ENCODE results near the gene GOLGB1.
"Not testable (repeated sequence)": the region's sequence is repeated elsewhere in the genome, so short reads cannot be mapped to it uniquely, and the experiment has no call there.

GOLGB1 gene, protein sequence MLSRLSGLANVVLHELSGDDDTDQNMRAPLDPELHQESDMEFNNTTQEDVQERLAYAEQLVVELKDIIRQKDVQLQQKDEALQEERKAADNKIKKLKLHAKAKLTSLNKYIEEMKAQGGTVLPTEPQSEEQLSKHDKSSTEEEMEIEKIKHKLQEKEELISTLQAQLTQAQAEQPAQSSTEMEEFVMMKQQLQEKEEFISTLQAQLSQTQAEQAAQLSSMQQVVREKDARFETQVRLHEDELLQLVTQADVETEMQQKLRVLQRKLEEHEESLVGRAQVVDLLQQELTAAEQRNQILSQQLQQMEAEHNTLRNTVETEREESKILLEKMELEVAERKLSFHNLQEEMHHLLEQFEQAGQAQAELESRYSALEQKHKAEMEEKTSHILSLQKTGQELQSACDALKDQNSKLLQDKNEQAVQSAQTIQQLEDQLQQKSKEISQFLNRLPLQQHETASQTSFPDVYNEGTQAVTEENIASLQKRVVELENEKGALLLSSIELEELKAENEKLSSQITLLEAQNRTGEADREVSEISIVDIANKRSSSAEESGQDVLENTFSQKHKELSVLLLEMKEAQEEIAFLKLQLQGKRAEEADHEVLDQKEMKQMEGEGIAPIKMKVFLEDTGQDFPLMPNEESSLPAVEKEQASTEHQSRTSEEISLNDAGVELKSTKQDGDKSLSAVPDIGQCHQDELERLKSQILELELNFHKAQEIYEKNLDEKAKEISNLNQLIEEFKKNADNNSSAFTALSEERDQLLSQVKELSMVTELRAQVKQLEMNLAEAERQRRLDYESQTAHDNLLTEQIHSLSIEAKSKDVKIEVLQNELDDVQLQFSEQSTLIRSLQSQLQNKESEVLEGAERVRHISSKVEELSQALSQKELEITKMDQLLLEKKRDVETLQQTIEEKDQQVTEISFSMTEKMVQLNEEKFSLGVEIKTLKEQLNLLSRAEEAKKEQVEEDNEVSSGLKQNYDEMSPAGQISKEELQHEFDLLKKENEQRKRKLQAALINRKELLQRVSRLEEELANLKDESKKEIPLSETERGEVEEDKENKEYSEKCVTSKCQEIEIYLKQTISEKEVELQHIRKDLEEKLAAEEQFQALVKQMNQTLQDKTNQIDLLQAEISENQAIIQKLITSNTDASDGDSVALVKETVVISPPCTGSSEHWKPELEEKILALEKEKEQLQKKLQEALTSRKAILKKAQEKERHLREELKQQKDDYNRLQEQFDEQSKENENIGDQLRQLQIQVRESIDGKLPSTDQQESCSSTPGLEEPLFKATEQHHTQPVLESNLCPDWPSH (N-terminal part only)

DNA sequence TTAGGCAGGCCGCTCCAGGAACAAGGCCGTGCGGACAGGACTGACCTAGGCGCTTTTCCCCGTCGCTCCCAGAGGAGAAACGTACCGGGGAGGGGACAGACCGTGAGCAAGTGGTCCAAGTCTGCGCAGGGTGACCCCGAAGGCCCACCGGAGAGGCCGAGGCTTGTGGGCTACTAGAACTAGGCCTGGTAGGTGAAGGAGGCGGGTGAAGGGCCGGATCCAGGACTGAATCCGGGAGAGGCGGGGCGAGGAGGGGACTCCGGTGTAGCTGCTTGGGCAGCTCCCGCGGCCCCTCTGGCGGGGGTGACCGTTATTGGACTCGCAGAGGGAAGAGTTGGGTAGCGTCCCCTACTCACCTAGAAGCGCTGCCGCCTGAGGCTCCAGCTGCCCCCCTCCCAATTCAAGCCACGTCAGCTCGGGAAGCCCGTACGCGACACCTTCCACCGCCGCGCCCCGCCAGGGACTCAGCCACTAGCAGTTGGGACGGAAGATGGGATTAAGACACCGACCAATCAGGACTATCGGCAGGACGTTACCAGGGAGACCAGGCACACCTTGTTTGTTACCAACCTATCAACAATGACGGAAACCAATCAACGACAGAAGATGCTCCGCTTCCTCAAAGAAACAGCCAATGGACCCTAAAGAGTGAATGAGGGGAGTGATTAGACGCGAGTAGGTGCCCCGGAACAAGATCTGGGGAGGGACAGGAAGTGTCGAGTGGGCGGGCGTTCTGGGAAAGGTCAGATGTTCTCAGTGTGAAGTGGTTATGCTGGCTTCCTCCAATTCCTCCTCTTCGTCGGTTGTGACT, at the start of gene GOLGB1:
Gene GOLGB1, minus strand, starts transcription at position 466 of the 811 bp plus-strand sequence. CDS start 18,770 bp downstream, outside the sequence.
- DNase-seq = peak; percentile 96 to 98

DNA sequence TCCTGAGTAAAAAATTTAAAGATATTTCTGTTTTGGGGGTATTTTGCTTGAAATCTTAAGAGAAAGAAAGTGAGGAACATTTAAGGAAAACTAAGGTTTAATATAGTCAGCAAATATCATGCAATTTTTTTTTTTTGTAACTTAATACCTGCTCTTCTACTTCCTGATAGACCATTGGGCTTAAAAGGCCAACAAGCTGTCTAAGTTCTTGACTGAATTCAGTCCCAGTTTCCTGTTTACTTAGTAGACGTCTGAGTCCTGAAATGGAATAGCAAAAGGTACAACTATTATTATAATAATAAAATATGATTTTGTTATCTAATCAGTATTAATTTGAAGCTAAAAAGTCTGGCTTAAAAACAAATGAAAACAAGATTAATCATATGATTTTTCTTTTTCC, 47.4 kb upstream of the GOLGB1 start:
- DNase-seq = no peak

DNA sequence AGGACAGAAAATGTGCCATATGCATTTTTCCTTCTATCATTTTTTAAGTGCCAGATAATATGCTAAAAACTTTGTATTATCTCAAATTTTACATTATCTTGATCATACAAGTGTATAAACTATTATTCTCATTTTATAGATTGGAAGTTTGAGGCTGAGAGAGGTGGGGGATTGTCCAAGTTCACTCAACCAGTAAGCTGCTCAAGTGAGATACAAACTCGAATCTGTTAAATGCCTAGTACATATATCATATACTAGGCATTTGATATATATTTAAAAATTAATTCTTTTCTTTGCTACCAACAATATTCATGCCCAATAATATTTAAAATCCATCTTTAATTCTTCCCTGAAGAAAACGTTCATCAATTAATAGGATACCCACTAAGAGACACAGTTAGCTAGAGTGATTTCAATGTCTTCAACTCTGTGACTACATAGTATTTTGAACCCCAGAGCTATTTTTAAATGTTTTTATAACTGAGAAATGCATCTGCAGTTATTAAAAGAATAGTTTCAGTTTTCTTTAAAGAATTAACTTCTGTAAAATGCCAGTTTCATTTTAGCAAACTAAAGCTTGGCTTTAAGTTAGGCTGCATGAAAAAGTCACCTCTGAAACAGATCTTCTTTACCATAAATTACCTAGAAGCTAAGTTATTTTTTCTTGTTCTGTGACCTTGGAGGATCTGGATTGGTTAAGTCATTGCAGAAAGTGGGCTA, 44.9 kb upstream of the GOLGB1 start:
- DNase-seq = no peak

DNA sequence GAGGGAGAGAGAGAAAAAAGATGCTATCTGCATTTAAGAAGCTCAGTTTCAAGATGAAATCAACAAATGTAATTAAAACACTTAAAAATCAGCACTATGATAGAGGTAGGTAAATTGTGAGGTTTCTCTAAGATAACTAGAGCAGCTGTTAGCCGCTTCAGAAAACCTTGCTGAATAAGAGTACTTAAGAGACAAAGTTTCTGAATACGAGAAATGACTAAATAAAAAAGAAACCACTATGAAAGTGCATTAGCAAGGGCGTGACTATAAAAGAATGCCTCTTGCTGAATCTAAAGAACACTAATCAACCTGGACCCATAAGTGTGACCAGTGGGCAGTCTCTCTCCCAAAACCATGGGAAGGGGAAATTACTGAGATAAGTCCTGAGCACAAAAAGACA, 43.5 kb upstream of the GOLGB1 start:
- no peak for DNase-seq

DNA sequence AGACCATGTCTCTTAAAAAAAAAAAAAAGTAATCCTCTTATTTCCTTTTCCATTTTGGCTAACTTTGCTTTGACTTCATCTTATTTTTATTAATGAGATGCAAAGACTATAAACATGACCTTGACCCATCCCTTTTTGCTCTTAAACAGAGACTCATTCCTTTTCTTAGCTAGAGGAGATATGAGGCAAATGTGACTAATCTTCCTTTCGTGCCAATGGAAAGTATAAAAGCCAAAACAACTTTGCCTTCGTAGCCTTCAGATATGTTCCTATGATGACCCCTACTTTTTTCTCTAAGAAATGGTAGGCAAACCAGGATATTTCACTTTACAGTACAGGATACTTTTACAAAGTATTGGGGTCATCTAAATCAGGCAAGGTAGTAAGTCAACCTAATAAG, 36.9 kb upstream of the GOLGB1 start:
- no peak for DNase-seq

DNA sequence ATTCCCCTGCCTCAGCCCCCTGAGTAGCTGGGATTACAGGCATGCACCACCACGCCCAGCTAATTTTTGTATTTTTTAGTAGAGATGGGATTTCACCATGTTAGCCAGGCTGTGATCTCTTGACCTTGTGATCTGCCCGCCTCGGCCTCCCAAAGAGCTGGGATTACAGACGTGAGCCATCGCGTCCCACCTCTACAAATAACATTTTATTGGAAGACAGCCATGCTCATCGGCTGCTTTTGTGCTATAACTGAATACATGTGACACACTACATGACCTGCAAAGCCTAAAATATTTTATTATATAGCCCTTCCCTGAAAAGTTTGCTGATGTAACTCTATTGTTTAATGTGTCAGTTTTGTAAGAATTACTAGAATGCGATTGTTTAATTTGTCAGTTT, 33.2 kb upstream of the GOLGB1 start:
- DNase-seq = not testable (repeated sequence)

DNA sequence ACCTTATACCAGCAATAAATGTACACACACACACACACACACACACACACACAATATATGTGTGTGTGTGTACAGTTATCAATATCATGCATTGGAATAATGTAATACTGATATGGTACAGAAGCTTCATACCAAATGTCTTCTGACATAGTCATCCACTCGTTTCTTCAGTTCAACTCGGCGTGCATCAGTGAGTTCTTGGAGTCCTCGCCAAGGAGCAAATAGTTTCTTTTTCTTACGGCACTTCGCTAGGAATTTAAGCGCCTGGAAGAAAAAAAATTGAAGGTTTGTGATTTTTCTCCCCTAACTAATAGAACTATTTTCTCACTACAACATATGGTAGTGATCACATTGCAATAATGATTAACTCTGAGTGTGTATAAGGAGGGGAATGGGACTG, 32.1 kb upstream of the GOLGB1 start:
- no peak for DNase-seq

DNA sequence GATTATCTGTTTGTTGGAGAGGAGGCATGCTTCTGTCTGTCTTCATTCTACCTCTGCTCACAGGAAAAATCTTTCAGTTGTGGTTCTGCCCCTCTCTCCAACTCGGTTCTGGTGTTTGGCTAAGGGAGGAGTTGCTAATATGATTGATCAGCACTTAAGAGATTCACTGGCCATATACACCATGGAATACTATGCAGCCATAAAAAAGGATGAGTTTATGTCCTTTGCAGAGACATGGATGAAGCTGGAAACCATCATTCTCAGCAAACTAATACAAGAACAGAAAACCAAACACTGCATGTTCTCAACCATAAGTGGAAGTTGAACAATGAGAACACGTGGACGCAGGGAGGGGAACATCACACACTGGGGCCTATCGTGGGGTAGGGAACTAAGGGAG, 25.6 kb upstream of the GOLGB1 start:
- not testable (repeated sequence) for DNase-seq

DNA sequence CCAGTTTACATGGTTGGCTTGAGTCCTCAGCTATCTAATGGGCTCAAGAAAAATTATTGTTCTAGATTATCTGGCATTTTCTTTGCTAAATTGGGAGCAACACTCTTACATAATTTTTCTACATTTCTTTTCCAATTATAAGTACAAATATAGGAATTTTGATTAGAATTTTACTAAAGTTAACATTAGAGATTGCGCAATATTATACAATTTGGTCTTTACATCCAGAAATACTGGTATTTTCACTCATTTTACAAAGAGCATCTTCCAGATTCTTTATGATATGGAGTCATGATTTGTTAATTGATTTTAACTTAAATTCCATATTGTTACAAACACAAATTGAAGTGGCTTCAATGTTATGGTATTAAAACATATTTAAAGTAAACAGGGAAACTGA, 19.7 kb upstream of the GOLGB1 start:
- no peak for DNase-seq

DNA sequence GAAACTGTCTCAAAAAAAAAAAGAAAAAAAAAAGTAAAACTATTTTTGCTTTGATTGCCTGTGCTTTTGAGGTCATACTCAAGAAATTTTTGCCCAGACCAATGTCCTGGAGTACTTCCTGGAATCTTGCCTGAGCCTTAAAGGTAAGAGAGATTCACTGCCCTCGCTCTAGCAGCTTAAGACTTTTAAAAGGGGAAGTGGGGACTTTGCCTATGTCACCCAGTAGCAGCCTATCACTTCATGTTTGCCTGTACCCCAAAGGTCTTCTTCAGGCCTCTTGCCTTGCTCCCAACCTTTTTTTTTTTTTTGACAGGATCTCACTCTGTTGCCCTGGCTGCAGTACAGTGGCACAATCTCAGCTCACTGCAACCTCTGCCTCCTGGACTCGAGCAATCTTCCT, 18.9 kb upstream of the GOLGB1 start:
- DNase-seq = peak in 1 of 2 donors; percentile 12

DNA sequence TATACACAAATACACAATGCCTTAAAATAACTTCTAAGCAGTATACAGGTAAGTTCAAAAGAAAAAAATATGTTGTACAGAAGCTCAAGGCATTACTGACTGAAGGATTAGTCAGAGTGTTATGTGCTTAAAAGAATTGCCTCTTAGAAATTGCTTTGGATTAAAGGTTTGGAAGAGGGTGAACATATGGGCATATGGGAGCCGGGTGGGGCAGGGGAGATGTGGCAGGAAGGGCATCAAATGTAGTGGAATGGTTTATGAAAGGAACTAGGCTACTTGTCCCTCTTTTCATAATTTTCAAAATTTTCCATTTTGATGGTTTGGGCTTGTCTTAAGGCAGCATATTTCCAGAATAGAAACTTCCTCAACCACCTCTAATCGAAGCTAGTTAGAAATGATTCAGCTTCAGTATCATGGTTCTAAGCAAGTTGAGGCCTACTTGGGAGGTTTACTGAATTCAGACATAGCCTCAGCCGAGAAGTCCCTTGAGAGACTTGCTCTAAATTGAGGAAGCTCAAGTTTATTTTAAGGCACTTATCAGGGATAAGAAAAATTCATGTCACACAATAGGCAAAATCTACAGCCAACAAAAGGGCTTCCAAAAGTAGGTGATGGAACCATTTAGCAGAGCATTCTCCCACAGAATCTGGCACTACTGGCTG, 10.1 kb upstream of the GOLGB1 start:
- no peak for DNase-seq

DNA sequence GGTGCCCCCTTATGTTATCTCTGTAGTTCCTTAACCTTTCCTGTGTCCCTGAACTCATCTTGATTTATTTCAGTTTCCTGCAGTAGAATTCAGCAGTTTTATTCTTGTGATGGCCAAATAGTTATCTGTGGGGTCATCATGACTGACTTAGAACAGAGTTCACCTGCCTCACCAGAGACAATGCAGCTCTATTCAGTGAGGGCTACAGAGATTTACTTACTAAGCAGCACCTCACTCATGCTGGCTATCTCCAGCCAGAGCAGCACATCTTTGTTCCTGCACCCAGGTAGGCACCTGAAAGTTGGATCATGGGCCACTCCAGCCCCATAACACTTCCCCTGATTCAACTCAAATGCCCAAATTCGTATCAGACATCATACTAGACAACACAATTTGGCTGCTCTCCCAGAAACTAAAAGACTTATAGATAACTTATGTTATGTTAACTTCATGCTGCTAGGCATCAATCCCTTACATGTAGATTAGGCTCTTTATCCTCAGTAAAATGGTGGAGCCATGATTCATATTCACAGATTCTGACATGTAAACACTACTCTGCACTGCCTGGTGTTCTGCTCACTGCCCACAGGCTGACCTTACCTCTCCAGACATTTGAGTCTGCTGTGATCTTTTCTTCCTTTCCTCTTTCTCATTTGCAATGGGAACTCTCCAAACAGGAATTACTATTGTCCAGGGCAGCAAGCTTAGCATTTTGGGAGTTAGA, 9.3 kb upstream of the GOLGB1 start:
- no peak for DNase-seq

DNA sequence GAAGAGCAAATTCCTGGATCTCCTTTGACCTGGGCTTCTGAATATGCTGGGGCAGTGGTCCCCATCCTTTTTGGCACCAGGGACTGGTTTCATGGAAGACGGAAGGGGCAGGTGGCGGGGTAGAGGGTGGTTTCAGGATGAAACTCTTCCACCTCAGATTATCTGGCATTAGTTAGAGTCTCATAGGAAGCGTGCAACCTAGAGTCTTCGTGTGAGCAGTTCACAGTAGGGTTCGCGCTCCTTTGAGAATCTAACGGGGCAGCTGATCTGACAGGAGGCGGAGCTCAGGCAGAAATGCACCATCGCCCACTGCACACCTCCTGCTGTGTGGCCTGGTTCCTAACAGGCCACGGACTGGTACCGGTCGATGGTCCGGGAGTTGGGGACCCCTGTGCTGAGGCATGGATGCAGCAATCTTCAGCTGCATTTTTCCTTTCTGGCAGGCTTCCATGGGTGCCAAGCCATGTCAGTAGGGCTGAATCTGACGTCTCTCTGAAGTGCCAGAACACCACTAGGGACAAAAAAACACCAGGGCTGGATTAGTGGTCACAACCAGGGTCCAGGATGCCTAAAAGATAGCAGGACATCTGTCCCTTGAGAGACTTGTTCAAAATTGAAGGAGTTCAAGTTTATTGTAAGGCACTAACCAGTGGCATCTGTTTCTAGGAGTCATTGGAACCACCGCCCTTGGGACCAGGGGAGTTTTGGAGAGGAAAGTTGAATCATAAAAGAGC, 8.4 kb upstream of the GOLGB1 start:
- DNase-seq = no peak

DNA sequence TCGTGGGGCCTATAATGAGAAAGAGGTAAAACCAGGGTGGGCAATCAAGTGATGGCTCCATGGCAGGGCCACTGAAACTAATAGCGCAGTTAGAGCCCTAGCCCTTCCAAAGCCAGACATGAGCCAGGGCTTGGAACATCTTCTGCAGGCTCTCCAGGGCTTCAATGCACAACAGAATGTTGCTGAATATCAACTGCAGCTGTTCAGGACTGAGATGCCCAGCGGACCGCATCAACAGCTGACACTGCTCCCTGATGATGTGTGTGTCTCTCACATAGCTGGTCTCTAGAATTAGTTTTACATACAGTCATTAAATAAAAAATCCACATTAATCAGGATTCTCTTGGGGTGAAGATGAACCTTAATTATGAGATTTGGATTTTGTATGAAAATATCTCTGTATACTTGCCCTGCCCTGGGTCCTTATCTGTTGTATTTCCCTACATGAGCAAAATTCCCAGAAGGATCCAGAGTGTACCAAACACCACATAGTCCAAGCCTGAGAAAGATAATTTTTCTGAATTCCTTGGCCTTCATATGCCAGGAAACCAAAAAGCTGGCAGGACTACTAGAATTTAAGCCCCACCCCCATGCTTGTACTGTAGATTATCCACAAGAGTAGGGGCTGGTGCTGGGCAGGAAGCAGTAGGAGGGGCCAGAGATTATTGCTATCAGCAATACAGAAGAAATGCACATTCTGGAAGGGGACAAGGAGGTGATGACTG, 7.7 kb upstream of the GOLGB1 start:
- no peak for DNase-seq

DNA sequence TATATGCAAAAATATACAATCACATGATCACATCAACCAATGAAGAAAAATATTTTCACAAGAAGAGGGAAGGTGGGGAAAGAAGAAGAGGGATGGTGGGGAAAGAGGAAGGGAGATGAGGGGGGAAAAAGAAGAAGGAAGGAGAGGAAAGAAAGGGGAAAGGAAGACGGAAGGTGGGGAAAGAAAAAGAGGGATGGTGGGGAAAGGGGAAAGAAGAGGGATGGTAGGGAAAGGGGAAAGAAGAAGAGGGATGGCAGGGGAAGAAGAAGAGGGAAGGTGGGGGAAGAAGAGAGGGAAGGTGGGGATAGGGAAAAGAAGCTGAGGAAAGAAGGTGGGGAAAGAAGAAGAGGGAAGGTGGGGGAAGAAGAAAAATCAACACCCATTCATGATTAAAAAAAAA, 3.2 kb upstream of the GOLGB1 start:
- no peak for DNase-seq

DNA sequence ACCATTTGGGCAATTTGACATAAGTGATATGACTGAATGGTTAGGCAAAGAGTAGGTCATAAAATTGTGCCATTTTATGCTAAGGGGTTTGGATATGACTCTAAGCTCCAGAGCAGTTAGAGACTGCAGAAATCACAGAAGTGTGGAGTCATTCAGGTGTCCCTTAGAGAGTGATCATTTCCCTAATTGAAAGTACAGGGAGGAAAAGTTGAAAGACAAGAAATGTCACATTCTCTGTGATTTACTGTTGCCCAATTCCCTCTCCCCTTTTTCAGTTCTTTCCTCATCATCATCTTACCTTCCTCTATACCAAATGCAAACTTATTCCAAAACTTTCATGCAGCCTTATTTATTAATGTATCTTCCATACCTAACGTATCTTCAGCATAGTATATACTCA, 2.7 kb upstream of the GOLGB1 start:
- no peak for DNase-seq

DNA sequence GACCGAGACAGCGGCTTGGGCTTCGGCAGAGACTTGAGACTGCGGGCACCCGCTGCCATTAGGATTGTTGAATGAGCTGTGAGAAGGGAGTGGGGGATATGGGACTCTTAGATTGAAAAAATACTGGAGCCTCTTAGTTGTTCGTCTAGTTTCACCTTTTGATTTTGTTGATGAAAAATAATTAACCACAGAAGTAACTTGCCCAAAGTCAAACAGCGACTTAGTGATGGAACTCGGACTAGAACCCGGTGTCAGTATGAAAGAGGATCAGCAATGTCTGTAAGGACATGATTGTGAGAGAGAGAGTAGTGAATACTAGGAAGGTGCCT, 510 bp upstream of the GOLGB1 start:
- no peak for DNase-seq

DNA sequence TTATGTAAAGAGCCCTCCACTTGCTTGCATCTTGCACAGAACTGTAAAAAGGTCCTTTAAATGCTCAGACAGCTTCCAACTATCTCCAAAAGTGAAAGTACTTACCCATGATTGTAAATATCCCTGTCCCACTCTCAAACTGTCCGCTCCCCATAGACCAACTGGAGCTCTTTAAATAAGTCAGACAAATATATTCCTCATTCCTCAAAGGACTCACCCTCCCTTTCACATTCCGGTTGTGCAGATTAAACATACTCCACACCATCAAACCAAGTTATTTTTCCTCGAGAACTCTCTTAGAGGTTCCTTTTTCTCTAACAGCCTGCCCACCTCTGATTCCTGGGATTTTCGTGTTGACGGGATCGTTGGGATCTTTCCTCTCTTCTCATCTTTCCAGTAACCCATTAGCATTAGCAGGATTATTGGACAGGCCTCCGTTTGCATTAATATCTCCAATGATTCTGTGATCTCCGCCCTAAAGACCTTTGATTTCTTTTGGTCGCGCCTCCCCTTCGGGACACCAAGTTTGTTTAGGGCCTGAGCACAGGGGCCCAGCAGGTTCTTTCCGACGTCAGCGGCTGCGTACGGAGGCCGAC, 763 bp downstream of the GOLGB1 start:
- DNase-seq = peak in 1 of 2 donors; percentile 32

DNA sequence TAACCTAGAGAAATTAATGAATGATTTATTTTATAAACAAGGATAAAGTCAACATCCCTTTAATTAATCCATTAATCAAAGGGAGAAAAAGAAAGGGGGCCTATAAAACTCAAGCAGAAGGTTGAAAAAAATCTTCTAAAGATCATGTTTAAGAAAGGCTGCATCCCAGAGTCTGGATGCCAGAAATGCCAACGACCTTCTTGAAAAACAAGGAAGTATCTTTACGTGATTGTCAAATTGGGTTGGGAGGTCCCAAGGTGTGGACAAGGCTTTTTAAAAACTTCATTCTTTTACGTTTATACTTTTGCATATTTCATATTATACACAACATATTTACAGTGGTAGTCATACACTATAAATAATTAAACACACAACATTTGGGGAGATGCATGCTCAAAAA, 1.6 kb downstream of the GOLGB1 start:
- no peak for DNase-seq

All from CD4-positive, alpha-beta T cell treated with Interleukin-4 for 1 hour (primary cell).